HUES48 (cell line): ENCODE results near the gene CEP131.
"Not testable (repeated sequence)": the region's sequence is repeated elsewhere in the genome, so short reads cannot be mapped to it uniquely, and the experiment has no call there.

Experiments used
- H3K27ac ChIP-seq: one replicate; pipeline ENCODE4 v1.7.0; 2013; ENCODE audit warnings: low read depth, low read length, inconsistent platforms
- H3K27me3 ChIP-seq: 2 replicates; pipeline ENCODE4 v1.6.1; 2013; ENCODE audit warnings: mild to moderate bottlenecking, low read length; ENCODE audit not compliant: control insufficient read depth, insufficient read depth
- H3K36me3 ChIP-seq: 2 replicates; pipeline ENCODE4 v1.6.1; 2013; ENCODE audit warnings: low read length; ENCODE audit not compliant: control insufficient read depth, insufficient read depth
- H3K4me1 ChIP-seq: 2 replicates; pipeline ENCODE4 v1.6.1; 2013; ENCODE audit warnings: mild to moderate bottlenecking, low read length; ENCODE audit not compliant: control insufficient read depth, insufficient read depth
- H3K4me3 ChIP-seq: 2 replicates; pipeline ENCODE4 v1.5.1; 2013; ENCODE audit warnings: mild to moderate bottlenecking, low read depth, low read length
- H3K9ac ChIP-seq: 2 replicates; pipeline ENCODE4 v1.6.1; 2013; ENCODE audit warnings: mild to moderate bottlenecking, low read depth, low read length, moderate library complexity
- H3K9me3 ChIP-seq: 2 replicates; pipeline ENCODE4 v1.6.1; 2013; ENCODE audit warnings: low read length; ENCODE audit not compliant: control insufficient read depth, insufficient read depth

The CEP131 gene

DNA sequence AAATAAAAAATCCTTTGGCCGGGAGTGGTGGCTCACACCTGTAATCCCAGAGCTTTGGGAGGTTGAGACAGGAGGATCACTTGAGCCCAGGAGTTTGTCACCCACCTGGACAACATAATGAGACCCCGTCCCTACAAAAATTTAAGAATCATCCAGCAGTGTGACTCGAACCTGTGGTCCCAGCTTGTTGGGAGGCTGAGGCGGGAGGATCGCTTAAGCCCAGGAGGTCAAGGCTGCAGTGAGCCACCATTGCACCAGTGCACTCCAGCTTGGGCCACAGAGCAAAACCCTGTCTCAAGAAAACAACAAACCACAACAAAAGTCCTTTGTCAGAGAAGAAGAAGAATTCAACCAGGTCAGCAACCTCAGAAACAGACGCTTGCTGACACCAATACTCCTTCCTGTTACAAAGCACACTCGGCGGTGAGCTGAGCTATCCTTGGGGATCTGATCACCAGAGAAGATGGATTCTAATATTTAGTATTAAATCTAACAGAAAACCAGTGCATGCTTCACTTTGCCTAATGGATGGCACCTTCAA is 70.4 kb downstream of the CEP131 start:
- H3K9ac ChIP-seq: no peak overlapping the region
- no peak overlapping the region for H3K4me3 ChIP-seq
- H3K27me3 ChIP-seq: no peaks in the 10 kb centered on the region
- H3K9me3 ChIP-seq: no peaks in the 10 kb centered on the region
- H3K27ac ChIP-seq: no peak overlapping the region
- no peaks in the 10 kb centered on the region for H3K36me3 ChIP-seq
- H3K4me1 ChIP-seq: no peaks in the 10 kb centered on the region

DNA sequence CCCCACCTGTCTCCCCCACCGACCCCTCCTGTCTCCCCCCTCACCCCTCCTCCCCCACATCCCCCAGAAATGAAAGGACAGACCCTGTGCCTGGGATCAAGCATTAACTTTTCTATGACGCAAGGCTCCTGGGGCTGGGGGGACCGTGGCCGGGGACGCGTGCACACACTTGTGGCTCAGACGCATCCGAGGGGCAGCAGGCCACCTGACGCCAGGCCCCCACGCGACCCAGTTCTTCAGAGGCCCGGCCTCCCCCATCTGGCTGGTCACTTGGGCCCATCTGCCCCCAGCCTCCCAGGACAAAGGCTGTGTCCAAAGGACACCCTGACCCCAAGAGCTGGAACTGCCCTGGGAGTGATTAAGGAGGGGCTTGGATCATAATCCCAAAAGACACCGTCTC is 71.5 kb downstream of the CEP131 start:
- Histone ChIP-seq H3K4me3 (no peak overlapping the region), H3K9ac (no peak overlapping the region), H3K27ac (no peak overlapping the region), H3K4me1 (no peaks in the 10 kb centered on the region), H3K9me3 (no peaks in the 10 kb centered on the region), H3K27me3 (no peaks in the 10 kb centered on the region), H3K36me3 (no peaks in the 10 kb centered on the region)

DNA sequence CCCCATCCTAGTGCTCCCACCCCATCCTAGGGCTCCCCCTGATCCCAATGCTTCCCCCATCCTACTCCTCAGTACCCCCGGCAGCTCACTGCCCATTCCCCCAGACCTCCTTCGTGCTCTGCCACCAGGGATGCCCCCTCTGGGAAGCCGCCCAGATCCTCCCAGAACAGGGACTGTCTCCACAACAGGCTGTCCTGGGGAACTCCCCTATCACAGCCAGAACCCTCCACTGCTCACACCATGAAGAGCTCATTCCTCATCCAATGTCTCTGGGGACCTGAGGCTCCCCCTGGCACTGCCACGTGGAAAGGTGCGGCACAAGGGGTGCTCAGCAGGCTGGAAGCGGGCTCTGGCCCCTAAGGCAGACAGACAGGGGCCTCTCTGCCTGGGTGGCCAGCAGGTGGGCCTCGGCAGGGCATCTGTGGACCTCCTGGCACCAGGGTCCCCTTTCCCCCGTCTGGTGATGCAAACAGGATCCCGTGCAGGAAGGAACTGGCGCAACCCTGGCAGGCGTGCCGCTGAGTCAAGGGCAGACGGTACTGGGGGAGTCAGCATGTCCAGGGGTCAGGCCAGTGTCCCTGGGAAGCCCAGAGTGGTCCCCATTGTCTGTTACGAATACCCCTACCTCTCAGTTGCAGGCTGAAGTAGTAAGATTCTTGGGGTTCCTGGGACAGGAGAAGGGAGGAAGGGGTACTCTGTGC is 72.2 kb downstream of the CEP131 start:
- H3K4me3 ChIP-seq: no peak overlapping the region
- H3K9ac ChIP-seq: no peak overlapping the region

GRCh38 chr17:81148986-81149533 is 73.7 kb downstream of the CEP131 start:
- H3K9ac ChIP-seq: no peak overlapping the region
- no peak overlapping the region for H3K4me3 ChIP-seq
- no peak overlapping the region for H3K27ac ChIP-seq
- no peaks in the 10 kb centered on the region for H3K36me3 ChIP-seq
- no peaks in the 10 kb centered on the region for H3K9me3 ChIP-seq
- H3K27me3 ChIP-seq: no peaks in the 10 kb centered on the region
- no peaks in the 10 kb centered on the region for H3K4me1 ChIP-seq

More for the DNA sequence above, 72.2 kb downstream of the CEP131 start:
- no peak overlapping the region for H3K27ac ChIP-seq
- H3K4me1 ChIP-seq: no peaks in the 10 kb centered on the region
- H3K27me3 ChIP-seq: no peaks in the 10 kb centered on the region
- no peaks in the 10 kb centered on the region for H3K36me3 ChIP-seq
- no peaks in the 10 kb centered on the region for H3K9me3 ChIP-seq

- no peaks in the 10 kb centered on the region for H3K36me3 ChIP-seq
- no peaks in the 10 kb centered on the region for H3K27me3 ChIP-seq
Measured at GRCh38 chr17:81148571-81148970, 74.2 kb downstream of the CEP131 start.

GRCh38 chr17:81147701-81148100 is 75.1 kb downstream of the CEP131 start:
- Histone ChIP-seq H3K9ac (no peak overlapping the region), H3K27ac (no peak overlapping the region), H3K4me1 (no peaks in the 10 kb centered on the region), H3K9me3 (no peaks in the 10 kb centered on the region), H3K27me3 (no peaks in the 10 kb centered on the region), H3K4me3 (no peak overlapping the region), H3K36me3 (no peaks in the 10 kb centered on the region)

More at GRCh38 chr17:81148571-81148970, 74.2 kb downstream of the CEP131 start:
- Histone ChIP-seq H3K9ac (no peak overlapping the region), H3K4me1 (no peaks in the 10 kb centered on the region), H3K4me3 (no peak overlapping the region), H3K27ac (no peak overlapping the region), H3K9me3 (no peaks in the 10 kb centered on the region)

- not testable (repeated sequence) for H3K9ac ChIP-seq, H3K4me3 ChIP-seq, H3K27me3 ChIP-seq, H3K9me3 ChIP-seq, H3K27ac ChIP-seq, H3K4me1 ChIP-seq, H3K36me3 ChIP-seq
Measured at GRCh38 chr17:81146208-81146607, 76.6 kb downstream of the CEP131 start.

GRCh38 chr17:81144423-81144781 is 78.4 kb downstream of the CEP131 start:
- H3K9me3 ChIP-seq: no peaks in the 10 kb centered on the region
- H3K27me3 ChIP-seq: no peaks in the 10 kb centered on the region
- H3K27ac ChIP-seq: no peak overlapping the region
- H3K9ac ChIP-seq: no peak overlapping the region
- H3K4me1 ChIP-seq: no peaks in the 10 kb centered on the region
- H3K4me3 ChIP-seq: no peak overlapping the region
- no peaks in the 10 kb centered on the region for H3K36me3 ChIP-seq

- Histone ChIP-seq H3K27ac (no peak overlapping the region), H3K9ac (no peak overlapping the region), H3K27me3 (no peaks in the 10 kb centered on the region), H3K36me3 (no peaks in the 10 kb centered on the region), H3K9me3 (no peaks in the 10 kb centered on the region), H3K4me3 (no peak overlapping the region), H3K4me1 (no peaks in the 10 kb centered on the region)
Measured at GRCh38 chr17:81143717-81144422, 78.9 kb downstream of the CEP131 start.

DNA sequence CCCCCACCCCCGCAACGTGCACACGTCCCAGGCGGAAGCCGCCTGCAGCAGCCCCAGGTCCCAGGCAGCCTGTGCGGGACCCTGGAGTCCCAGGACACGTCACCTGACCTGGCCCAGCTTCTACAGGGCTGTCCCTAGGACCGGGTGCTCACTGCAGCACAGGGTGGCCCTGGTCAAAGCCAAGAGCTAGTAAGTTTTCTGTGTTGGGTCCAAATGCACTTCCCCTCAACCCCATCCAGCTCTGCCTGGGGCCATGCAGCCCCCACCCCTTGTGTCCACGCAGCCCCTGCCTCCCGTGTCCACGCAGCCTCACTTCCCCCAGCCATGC is 79.6 kb downstream of the CEP131 start:
- no peaks in the 10 kb centered on the region for H3K9me3 ChIP-seq
- no peaks in the 10 kb centered on the region for H3K36me3 ChIP-seq
- no peaks in the 10 kb centered on the region for H3K27me3 ChIP-seq
- no peak overlapping the region for H3K4me3 ChIP-seq
- H3K4me1 ChIP-seq: no peaks in the 10 kb centered on the region
- H3K27ac ChIP-seq: no peak overlapping the region
- H3K9ac ChIP-seq: no peak overlapping the region
